PC-3 (cell line): ENCODE data around the gene HM13.

ENCODE experiments used
- CTCF ChIP-seq: fragments of 300-600 bp; sonication (generic); conservative IDR thresholded peaks from 2 replicates; pipeline ENCODE4 v1.5.1; 2017; ENCODE audit warnings: antibody characterized with exemption, low read depth, mild to moderate bottlenecking, low read length
- EZH2 ChIP-seq: fragments of 300-600 bp; sonication (generic); IDR thresholded peaks from one replicate; pipeline ENCODE4 v1.6.1; 2017; ENCODE audit warnings: antibody characterized with exemption, mild to moderate bottlenecking, low read length; ENCODE audit not compliant: unreplicated experiment

- no peak for TF ChIP-seq EZH2
- no peak for TF ChIP-seq CTCF
Observed at GRCh38 chr20:31516166-31516565, 1.9 kb downstream of the HM13 start.
